Thyroid gland (tissue), 4 donors: ENCODE measurements around the gene ABI3.

ENCODE experiments used
- CTCF ChIP-seq, 6 experiments: fragments of 200-600 bp in 3 of 6; fragments of 450-650 bp in 3 of 6; sonication (generic) in 3 of 6; IDR thresholded peaks; one replicate each; pipeline ENCODE4 v1.5.1; 2016 to 2019; ENCODE audit warnings: antibody characterized with exemption in 6 of 6, mild to moderate bottlenecking in 2 of 6, inconsistent platforms in 1 of 6, moderate library complexity in 1 of 6
- POLR2A ChIP-seq, 2 donors: fragments of 450-650 bp; IDR thresholded peaks; one replicate each; pipeline ENCODE4 v1.6.1; 2017; ENCODE audit warnings: antibody characterized with exemption in 2 of 2, mild to moderate bottlenecking in 2 of 2, moderate library complexity in 1 of 2

GRCh38 chr17:49229076-49229804, 18.7 kb downstream of the ABI3 start:
- TF ChIP-seq CTCF (IDR thresholded peaks at IDR 0.05) (no peak), POLR2A (IDR thresholded peaks at IDR 0.05) (no peak)
